H1 (cell line): ENCODE data around the gene OLFM2.

Source experiments
- ATF3 ChIP-seq: IDR thresholded peaks from 2 replicates; pipeline ENCODE4 v1.6.1; 2011; ENCODE audit warnings: low read depth, mild to moderate bottlenecking, low read length; ENCODE audit not compliant: insufficient read depth
- EZH2 ChIP-seq: fragments of 200-600 bp; sonication (generic); IDR thresholded peaks from 2 replicates; pipeline ENCODE4 v1.7.1; 2012; ENCODE audit warnings: low read depth, mild to moderate bottlenecking, moderate library complexity, low read length, inconsistent platforms; ENCODE audit not compliant: severe bottlenecking

GRCh38 chr19:9885077-9885552 is 51.2 kb downstream of the OLFM2 start:
- TF ChIP-seq EZH2, result no peak
- TF ChIP-seq ATF3, result no peak
